ENCODE measurements around the gene MAST3.

DNA sequence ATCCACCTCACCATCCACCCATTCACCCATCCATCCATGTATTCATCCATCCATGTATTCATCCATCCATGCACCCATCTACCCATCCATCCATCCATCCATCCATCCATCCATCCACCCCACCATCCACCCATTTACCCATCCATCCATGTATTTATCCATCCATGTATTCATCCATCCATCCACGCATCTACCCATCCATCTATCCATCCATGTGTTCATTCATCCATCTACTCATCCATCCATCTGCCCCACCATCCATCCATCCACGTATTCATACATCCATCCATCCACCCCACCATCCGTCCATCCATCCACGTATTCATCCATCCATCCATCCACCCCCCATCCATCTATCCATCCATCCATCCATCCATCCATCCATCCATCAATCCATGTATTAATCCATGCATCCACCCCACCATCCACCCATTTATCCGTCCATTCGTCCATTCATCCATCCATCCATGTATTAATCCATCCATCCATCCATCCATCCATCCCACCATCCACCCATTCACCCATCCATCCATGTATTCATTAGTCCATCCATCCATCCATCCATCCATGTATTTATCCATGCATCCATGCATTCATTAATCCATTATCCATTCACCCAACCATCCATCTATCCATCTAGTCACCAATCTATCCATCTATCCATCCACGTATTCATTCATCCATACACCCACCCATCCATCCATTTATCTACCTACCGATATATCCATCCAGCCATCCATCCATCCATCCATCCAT lies 13.5 kb upstream of the MAST3 start:
- TF ChIP-seq EP300 (IDR thresholded peaks at IDR 0.05; ENCODE audit: borderline replicate concordance) (no peak), TAF1 (IDR thresholded peaks at IDR 0.05; ENCODE audit: low read depth) (no peak)
